DND-41 (cell line): ENCODE results near the gene RCBTB1.

Experiments used
- CTCF ChIP-seq: IDR thresholded peaks from 2 replicates; pipeline ENCODE4 v1.5.1; 2012; ENCODE audit warnings: borderline replicate concordance, low read length, moderate library complexity, mild to moderate bottlenecking; ENCODE audit not compliant: poor library complexity, severe bottlenecking; ENCODE audit errors: extremely low read depth
- EZH2 ChIP-seq: IDR thresholded peaks from 3 replicates; pipeline ENCODE4 v1.6.1; 2012; ENCODE audit warnings: borderline replicate concordance, low read depth, mild to moderate bottlenecking, moderate library complexity, low read length, inconsistent platforms; ENCODE audit not compliant: severe bottlenecking

GRCh38 chr13:49554387-49554786, 31.0 kb downstream of the RCBTB1 start:
- TF ChIP-seq CTCF (no peak), EZH2 (no peak)
